HepG2 (cell line): ENCODE measurements around the gene ZFHX3. TPM values are rescaled to one million over a fixed set of nuclear protein-coding genes. Genes with fewer than 3 reads are reported as not detected.

Experiments used
- ARID4A ChIP-seq: sonication (generic); formaldehyde crosslinking; IDR thresholded peaks from 2 replicates; pipeline ENCODE4 v1.5.0; 2020; ENCODE audit warnings: mild to moderate bottlenecking, missing genetic modification reagents, borderline replicate concordance
- BRCA1 ChIP-seq: sonication (generic); formaldehyde crosslinking; IDR thresholded peaks from 2 replicates; pipeline ENCODE4 v1.4.0; 2020; ENCODE audit warnings: missing genetic modification reagents
- KDM1A ChIP-seq: IDR thresholded peaks from 2 replicates; pipeline ENCODE4 v1.6.1; 2016; ENCODE audit warnings: missing compliant biosample characterization
- MAFK ChIP-seq, 2 experiments: IDR thresholded peaks in 1 of 2; conservative IDR thresholded peaks in 1 of 2; 2 replicates each; pipeline ENCODE4 v1.6.1; 2011; ENCODE audit warnings: improper control_type of control experiment in 2 of 2, low read length in 2 of 2
- MED1 ChIP-seq: sonication (generic); formaldehyde crosslinking; IDR thresholded peaks from 2 replicates; pipeline ENCODE4 v1.4.0; 2020; ENCODE audit warnings: missing genetic modification reagents
- MIER3 ChIP-seq: IDR thresholded peaks from 2 replicates; pipeline ENCODE4 v1.6.1; 2016; ENCODE audit warnings: missing compliant biosample characterization, borderline replicate concordance
- PRMT3 ChIP-seq: sonication (generic); formaldehyde crosslinking; IDR thresholded peaks from 2 replicates; pipeline ENCODE4 v1.8.1; 2022; ENCODE audit warnings: low read depth, mild to moderate bottlenecking, moderate library complexity, missing genetic modification reagents, borderline replicate concordance
- RCOR2 ChIP-seq: IDR thresholded peaks from 2 replicates; pipeline ENCODE4 v1.6.1; 2016; ENCODE audit warnings: missing biosample characterization, missing genetic modification reagents
- SALL1 ChIP-seq: sonication (generic); formaldehyde crosslinking; IDR thresholded peaks from 2 replicates; pipeline ENCODE4 v1.8.0; 2022; ENCODE audit warnings: mild to moderate bottlenecking, missing genetic modification reagents
- SETDB1 ChIP-seq: sonication (generic); formaldehyde crosslinking; IDR thresholded peaks from 2 replicates; pipeline ENCODE4 v1.5.1; 2020; ENCODE audit warnings: missing genetic modification reagents, mild to moderate bottlenecking, borderline replicate concordance
- ZBTB7B ChIP-seq: sonication (generic); formaldehyde crosslinking; IDR thresholded peaks from 2 replicates; pipeline ENCODE4 v1.4.0; 2020; ENCODE audit warnings: missing genetic modification reagents
- ZHX2 ChIP-seq, 2 experiments: sonication (generic) in 1 of 2; formaldehyde crosslinking in 1 of 2; IDR thresholded peaks; 2 replicates each; pipeline versions ENCODE4 v1.6.1 to v1.9.0; 2014 to 2022; ENCODE audit warnings: antibody characterized with exemption in 1 of 2, borderline replicate concordance in 1 of 2, inconsistent platforms in 1 of 2, low read depth in 1 of 2, missing genetic modification reagents in 1 of 2
- ZNF331 ChIP-seq: sonication (generic); formaldehyde crosslinking; IDR thresholded peaks from 2 replicates; pipeline ENCODE4 v1.4.0; 2020; ENCODE audit warnings: missing genetic modification reagents
- ZNF558 ChIP-seq: sonication (generic); formaldehyde crosslinking; IDR thresholded peaks from 2 replicates; pipeline ENCODE4 v1.9.0; 2022; ENCODE audit warnings: mild to moderate bottlenecking, missing genetic modification reagents, borderline replicate concordance
- polyA plus RNA-seq, 8 experiments: library from polyadenylated mRNA; depleted of rRNA in 3 of 8; stranded (reverse) in 7 of 8; unstranded in 1 of 8; fragments of >200 nt; fragmentation: Illumina TruSeq in 4 of 8; extraction: Trizol in 4 of 8; gene quantifications; 2 replicates each; pipeline versions ENCODE4 v1.2.1 to v1.2.3, GENCODE V29; 2011 to 2016; ENCODE audit warnings: low read depth in 4 of 8, missing spikeins in 1 of 8, mixed read lengths in 1 of 8; ENCODE audit not compliant: insufficient read depth in 1 of 8
- total RNA-seq, 5 experiments: library from RNA; depleted of rRNA; stranded (reverse); fragments of >200 nt; fragmentation: Illumina TruSeq; extraction: Trizol; gene quantifications; 2 replicates each; pipeline ENCODE4 v1.2.3, GENCODE V29; 2016; ENCODE audit warnings: low read depth in 1 of 5

The ZFHX3 gene
- total and polyA plus RNA-seq, 2 of the 13 experiments (the other 11 are each of a cell fraction or from before 2014, with no cell fraction given): 5.0 to 6.0 TPM

GRCh38 chr16:73050201-73051099, 2.5 kb upstream of the ZFHX3 start (continued):
- TF ChIP-seq MED1 (CRISPR knock-in tag): peak; percentile 35
- peak; percentile 45 for TF ChIP-seq SALL1 (CRISPR knock-in tag)
- TF ChIP-seq ZNF331: peak; percentile 16; the same call in 1 of the 2 replicates
- 0 out of 2 replicates have a peak, but pooled peaks have one; percentile 23 for TF ChIP-seq BRCA1
- peak; percentile 29; the same call in 1 of the 2 replicates for TF ChIP-seq ARID4A (CRISPR knock-in tag)
- TF ChIP-seq MIER3 (CRISPR knock-in tag): 0 out of 2 replicates have a peak, but pooled peaks have one; percentile 28
- TF ChIP-seq ZNF558: 0 out of 2 replicates have a peak, but pooled peaks have one; percentile 32
- no peak for TF ChIP-seq PRMT3 (CRISPR knock-in tag)
- TF ChIP-seq KDM1A (CRISPR knock-in tag): no peak
- peak; percentile 53; the same call in 1 of the 2 replicates for TF ChIP-seq ZBTB7B (CRISPR knock-in tag)
- peak in 1 of 2 experiments; percentile 20; a peak in 1 of 4 replicates for TF ChIP-seq MAFK (conservative IDR thresholded peaks at IDR 0.05 in 1 of 2, IDR thresholded peaks at IDR 0.05 in 1 of 2; ENCODE audit: low read length in 2 of 2)
- TF ChIP-seq RCOR2: peak; percentile 19; the same call in 1 of the 2 replicates
- TF ChIP-seq ZHX2 (IDR thresholded peaks at IDR 0.05; ENCODE audit: low read depth): no peak
- TF ChIP-seq ZHX2 (CRISPR knock-in tag; IDR thresholded peaks at IDR 0.05; ENCODE audit: borderline replicate concordance): 0 out of 2 replicates have a peak, but pooled peaks have one; percentile 43
- no peak for TF ChIP-seq SETDB1 (CRISPR knock-in tag)
